Activated B cell treated with CpG ODN at 0.5 μM for 24 hours (primary cell): ENCODE data around the gene DCDC2. TPM values are rescaled to one million over a fixed set of nuclear protein-coding genes. Genes with fewer than 3 reads are reported as not detected.

ENCODE experiments used
- ATAC-seq: fragments of 200-7000 bp; cut with Tn5 transposase; one replicate; pipeline ENCODE4 v1.10.0; 2021; ENCODE audit warnings: low read depth, mild to moderate bottlenecking, moderate library complexity
- CTCF ChIA-PET: fragments of 350-600 bp; sonication (Branson Sonifier 250); formaldehyde crosslinking; loops from one replicate; lab custom pipeline; 2021; ENCODE audit warnings: antibody characterized with exemption; lab: Charles Lee
- POLR2A ChIA-PET: fragments of 350-600 bp; sonication (Branson Sonifier 250); formaldehyde crosslinking; loops from one replicate; lab custom pipeline; 2021; ENCODE audit warnings: antibody characterized with exemption; lab: Charles Lee
- DNase-seq: peaks from one replicate; pipeline ENCODE4 v3.0.0; 2022
- H3K27ac Mint-ChIP-seq: one replicate; pipeline ENCODE4 v1.8.0; 2020; ENCODE audit warnings: mixed read lengths
- H3K27me3 Mint-ChIP-seq: one replicate; pipeline ENCODE4 v1.8.0; 2021; ENCODE audit warnings: mixed read lengths
- H3K36me3 Mint-ChIP-seq: one replicate; pipeline ENCODE4 v1.8.0; 2021; ENCODE audit warnings: low read depth, mixed read lengths
- H3K4me1 Mint-ChIP-seq: one replicate; pipeline ENCODE4 v1.8.0; 2021; ENCODE audit warnings: mixed read lengths
- H3K4me3 Mint-ChIP-seq: one replicate; pipeline ENCODE4 v1.8.0; 2020; ENCODE audit warnings: mild to moderate bottlenecking, mixed read lengths
- H3K9me3 Mint-ChIP-seq: one replicate; pipeline ENCODE4 v1.8.0; 2020; ENCODE audit warnings: mixed read lengths
- CTCF ChIP-seq: fragments of 200-600 bp; IDR thresholded peaks from one replicate; pipeline ENCODE4 v1.8.0; 2022; ENCODE audit warnings: antibody characterized with exemption, mild to moderate bottlenecking
- intact Hi-C: fragments of 100-400 bp; cut with micrococcal nuclease; formaldehyde crosslinking; loops from one replicate; pipeline ENCODE4 v1.15.1; 2024
- total RNA-seq: library from RNA; stranded (reverse); gene quantifications from 2 replicates; pipeline ENCODE4 v1.2.3, GENCODE V29; 2022

DCDC2 gene
- total RNA-seq, 1 donor from 2014 or later: not detected

GRCh38 chr6:24233813-24234442 is 123.9 kb downstream of the DCDC2 start:
- intact Hi-C loops: no loop called here
- CTCF ChIA-PET: no interaction called here
- Mint-ChIP-seq H3K27ac (no peak overlapping the region), H3K9me3 (no peaks in the 10 kb centered on the region), H3K4me3 (no peak overlapping the region), H3K27me3 (peaks cover 10% of the 10 kb centered on the region), H3K4me1 (no peaks in the 10 kb centered on the region), H3K36me3 (no peaks in the 10 kb centered on the region)
- POLR2A ChIA-PET: no interaction called here
- no peak for TF ChIP-seq CTCF
- ATAC-seq (no peak), DNase-seq (no peak)

GRCh38 chr6:24231438-24231977 is 126.4 kb downstream of the DCDC2 start:
- ATAC-seq (no peak), DNase-seq (no peak)
- no peak overlapping the region for H3K4me3 Mint-ChIP-seq
- intact Hi-C loops: no loop called here
- ChIA-PET CTCF (no interaction called here), POLR2A (no interaction called here)
- no peak overlapping the region for H3K27ac Mint-ChIP-seq
- no peaks in the 10 kb centered on the region for H3K36me3 Mint-ChIP-seq
- TF ChIP-seq CTCF: no peak
- no peaks in the 10 kb centered on the region for H3K9me3 Mint-ChIP-seq
- no peaks in the 10 kb centered on the region for H3K4me1 Mint-ChIP-seq
- H3K27me3 Mint-ChIP-seq: peaks cover 14% of the 10 kb centered on the region

- ATAC-seq (no peak), DNase-seq (no peak)
- intact Hi-C loops: no loop called here
- TF ChIP-seq CTCF: no peak
- Mint-ChIP-seq H3K9me3 (no peaks in the 10 kb centered on the region), H3K4me1 (no peaks in the 10 kb centered on the region), H3K27ac (no peak overlapping the region), H3K36me3 (no peaks in the 10 kb centered on the region), H3K4me3 (no peak overlapping the region), H3K27me3 (peaks cover 12% of the 10 kb centered on the region)
- ChIA-PET POLR2A (no interaction called here), CTCF (no interaction called here)
Observed at GRCh38 chr6:24229696-24230405, 128.0 kb downstream of the DCDC2 start.

GRCh38 chr6:24228681-24229255 is 129.1 kb downstream of the DCDC2 start:
- ATAC-seq: no peak
- ChIA-PET POLR2A (no interaction called here), CTCF (no interaction called here)
- Mint-ChIP-seq H3K27ac (no peak overlapping the region), H3K4me3 (no peak overlapping the region), H3K9me3 (no peaks in the 10 kb centered on the region), H3K36me3 (no peaks in the 10 kb centered on the region), H3K27me3 (peaks cover 12% of the 10 kb centered on the region), H3K4me1 (no peaks in the 10 kb centered on the region)
- DNase-seq: no peak
- no peak for TF ChIP-seq CTCF
- intact Hi-C loops: no loop called here

- no peak for TF ChIP-seq CTCF
- no peaks in the 10 kb centered on the region for H3K4me1 Mint-ChIP-seq
- no peaks in the 10 kb centered on the region for H3K9me3 Mint-ChIP-seq
- H3K36me3 Mint-ChIP-seq: no peaks in the 10 kb centered on the region
- ChIA-PET CTCF (no interaction called here), POLR2A (no interaction called here)
- no peak overlapping the region for H3K4me3 Mint-ChIP-seq
- H3K27ac Mint-ChIP-seq: no peak overlapping the region
- peaks cover 9% of the 10 kb centered on the region for H3K27me3 Mint-ChIP-seq
- intact Hi-C loops: no loop called here
- no peak for ATAC-seq
- DNase-seq: no peak
Observed at GRCh38 chr6:24228123-24228522, 129.7 kb downstream of the DCDC2 start.
